ENCODE data around the gene SSTR3.

DNA sequence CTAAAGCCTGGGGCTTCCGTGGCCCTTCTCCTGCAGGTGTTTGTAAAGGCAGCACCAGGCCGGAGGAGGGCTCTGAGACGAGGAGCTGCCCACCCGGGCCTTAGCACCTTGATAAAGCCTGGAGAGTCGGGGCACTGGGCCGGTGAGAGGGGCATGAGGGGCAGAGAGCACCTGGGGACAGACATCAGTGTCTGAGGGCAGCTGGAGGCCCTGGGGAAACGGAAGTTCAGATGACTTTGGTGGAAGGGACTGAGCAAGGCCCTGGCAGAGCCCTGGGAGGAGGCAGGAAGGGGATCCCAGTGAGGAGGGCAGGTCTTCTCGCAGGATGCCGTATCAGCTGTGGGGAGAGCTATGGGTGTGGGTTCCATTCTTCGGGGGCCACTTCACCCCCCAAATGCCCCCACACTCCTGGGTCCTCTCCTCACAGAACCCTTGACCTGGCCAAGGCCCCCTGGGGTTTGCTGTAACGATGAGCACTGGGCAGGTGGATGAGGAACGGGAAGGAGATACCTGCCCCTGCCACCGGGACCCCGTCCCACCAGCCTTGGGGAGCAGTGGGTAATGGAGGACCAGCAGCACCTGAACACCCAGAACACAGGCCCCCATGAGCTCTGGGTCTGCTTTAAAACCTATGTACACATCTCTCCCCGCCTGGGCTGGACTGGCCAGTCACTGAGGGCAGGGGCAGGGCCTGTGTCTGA lies 31.6 kb downstream of the SSTR3 start:
- TF ChIP-seq POLR2A (IDR thresholded peaks at IDR 0.05; ENCODE audit: insufficient read depth in 1 of 2, low read depth in 2 of 2, low read length in 2 of 2), result no peak
- TF ChIP-seq CEBPB (IDR thresholded peaks at IDR 0.05; ENCODE audit: borderline replicate concordance, low read depth, low read length), result no peak
- TF ChIP-seq, protein P1, sequence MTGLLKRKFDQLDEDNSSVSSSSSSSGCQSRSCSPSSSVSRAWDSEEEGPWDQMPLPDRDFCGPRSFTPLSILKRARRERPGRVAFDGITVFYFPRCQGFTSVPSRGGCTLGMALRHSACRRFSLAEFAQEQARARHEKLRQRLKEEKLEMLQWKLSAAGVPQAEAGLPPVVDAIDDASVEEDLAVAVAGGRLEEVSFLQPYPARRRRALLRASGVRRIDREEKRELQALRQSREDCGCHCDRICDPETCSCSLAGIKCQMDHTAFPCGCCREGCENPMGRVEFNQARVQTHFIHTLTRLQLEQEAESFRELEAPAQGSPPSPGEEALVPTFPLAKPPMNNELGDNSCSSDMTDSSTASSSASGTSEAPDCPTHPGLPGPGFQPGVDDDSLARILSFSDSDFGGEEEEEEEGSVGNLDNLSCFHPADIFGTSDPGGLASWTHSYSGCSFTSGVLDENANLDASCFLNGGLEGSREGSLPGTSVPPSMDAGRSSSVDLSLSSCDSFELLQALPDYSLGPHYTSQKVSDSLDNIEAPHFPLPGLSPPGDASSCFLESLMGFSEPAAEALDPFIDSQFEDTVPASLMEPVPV (CRISPR knock-in tag; IDR thresholded peaks at IDR 0.05), result no peak
